GM12878 (cell line): Measurements from ENCODE around the gene LEP.

Experiments used
- CTCF ChIP-seq, 3 experiments: IDR thresholded peaks in 2 of 3; conservative IDR thresholded peaks in 1 of 3; 2 replicates each; pipeline ENCODE4 v1.5.1; 2011; ENCODE audit warnings: low read depth in 3 of 3, low read length in 3 of 3, mild to moderate bottlenecking in 3 of 3, control low read depth in 2 of 3, moderate library complexity in 2 of 3, inconsistent platforms in 1 of 3, mixed read lengths in 1 of 3; ENCODE audit not compliant: control insufficient read depth in 2 of 3, insufficient read depth in 1 of 3; ENCODE audit errors: extremely low read depth in 1 of 3
- ELK1 ChIP-seq: IDR thresholded peaks from 2 replicates; pipeline ENCODE4 v1.6.1; 2012; ENCODE audit warnings: low read depth, low read length, improper control_type of control experiment
- NFIC ChIP-seq: IDR thresholded peaks from 2 replicates; pipeline ENCODE4 v1.6.1; 2012; ENCODE audit warnings: low read depth, mild to moderate bottlenecking, inconsistent platforms, low read length, moderate library complexity
- NFYB ChIP-seq: IDR thresholded peaks from 2 replicates; pipeline ENCODE4 v1.6.1; 2011; ENCODE audit warnings: low read depth, mild to moderate bottlenecking, low read length, improper control_type of control experiment, moderate library complexity; ENCODE audit not compliant: insufficient read depth
- POLR2A ChIP-seq: IDR thresholded peaks from 2 replicates; pipeline ENCODE4 v1.6.1; 2011; ENCODE audit warnings: low read depth, mild to moderate bottlenecking, low read length
- RAD21 ChIP-seq: IDR thresholded peaks from 2 replicates; pipeline ENCODE4 v1.6.1; 2011; ENCODE audit warnings: mild to moderate bottlenecking, low read depth, low read length, moderate library complexity; ENCODE audit not compliant: insufficient read depth
- RCOR1 ChIP-seq: conservative IDR thresholded peaks from 2 replicates; pipeline ENCODE4 v1.6.1; 2012; ENCODE audit warnings: low read depth, low read length, improper control_type of control experiment
- RUNX3 ChIP-seq: IDR thresholded peaks from 2 replicates; pipeline ENCODE4 v1.6.1; 2012; ENCODE audit warnings: low read length, inconsistent platforms
- SPI1 ChIP-seq: IDR thresholded peaks from 2 replicates; pipeline ENCODE4 v1.6.1; 2011; ENCODE audit warnings: low read depth, mild to moderate bottlenecking, low read length, moderate library complexity, borderline replicate concordance; ENCODE audit not compliant: insufficient read depth

GRCh38 chr7:128210590-128211570 is 30.2 kb upstream of the LEP start:
- TF ChIP-seq CTCF (IDR thresholded peaks at IDR 0.05 in 2 of 3, conservative IDR thresholded peaks at IDR 0.05 in 1 of 3; ENCODE audit: control insufficient read depth in 2 of 3, extremely low read depth in 1 of 3, insufficient read depth in 1 of 3, low read depth in 3 of 3, low read length in 3 of 3) (no peak), RCOR1 (no peak), SPI1 (no peak), RUNX3 (no peak), ELK1 (no peak), POLR2A (no peak), NFIC (no peak), RAD21 (no peak), NFYB (no peak)
